ENCODE measurements around the gene TH. TPM values are rescaled to one million over a fixed set of nuclear protein-coding genes. Genes with fewer than 3 reads are reported as not detected.

Gene TH
- polyA plus RNA-seq, 1 donor from 2014 or later = 3.6 TPM

DNA sequence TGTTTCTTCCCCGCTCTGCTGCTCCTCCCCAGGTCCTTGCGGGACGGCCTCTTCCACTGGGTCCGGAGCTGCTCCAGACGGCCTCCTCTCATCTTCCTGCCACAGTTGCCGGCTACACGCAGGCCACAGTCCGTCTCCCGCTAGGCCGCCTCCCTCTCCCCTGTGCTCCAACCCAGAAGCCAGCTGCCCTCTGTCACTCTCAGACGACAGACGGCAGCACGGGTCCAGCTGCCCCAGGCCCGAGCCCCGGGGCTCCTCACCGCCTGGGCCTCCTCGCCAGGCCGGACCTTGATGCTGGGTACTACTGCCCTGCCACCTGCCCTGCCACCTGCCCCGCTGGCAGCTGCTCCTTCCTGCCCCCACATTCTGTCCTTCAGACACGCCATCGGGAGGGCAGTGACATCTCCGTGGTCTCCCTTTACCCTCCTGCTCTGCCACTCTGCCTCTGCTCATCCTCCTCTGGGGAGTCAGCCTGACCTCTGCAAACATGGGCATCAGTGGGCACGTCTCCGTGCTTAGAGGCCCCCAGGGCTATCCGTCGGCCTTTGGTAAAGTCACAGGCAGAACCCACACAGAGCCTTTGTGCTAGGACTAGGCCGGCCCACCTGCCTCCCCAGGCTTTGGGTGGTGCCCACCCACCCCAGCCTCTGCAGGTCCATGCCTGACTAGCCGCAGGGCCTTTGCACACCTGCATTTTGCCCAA, 43.1 kb upstream of the TH start:
- H2AFZ ChIP-seq (ENCODE audit: low read depth, low read length) = no peak overlapping the region
- H3K36me3 ChIP-seq (ENCODE audit: insufficient read depth, low read length) = no peaks in the 10 kb centered on the region
- H3K4me3 ChIP-seq (ENCODE audit: low read length) = no peak overlapping the region
- no peak overlapping the region for H3K9ac ChIP-seq (ENCODE audit: low read length)
- no peak overlapping the region for H3K27ac ChIP-seq (ENCODE audit: low read length)
- H3K4me2 ChIP-seq (ENCODE audit: low read length) = no peak overlapping the region
- no peaks in the 10 kb centered on the region for H3K79me2 ChIP-seq (replicated peaks; ENCODE audit: insufficient read depth, low read length)
- no peaks in the 10 kb centered on the region for H3K27me3 ChIP-seq (ENCODE audit: insufficient read depth, low read depth, low read length)
- H3F3A ChIP-seq (ENCODE audit: insufficient read depth, low read length, poor library complexity, severe bottlenecking) = no peaks in the 10 kb centered on the region
- TF ChIP-seq EZH2 (IDR thresholded peaks at IDR 0.05; ENCODE audit: borderline replicate concordance, insufficient read depth, low read length, poor library complexity, severe bottlenecking) = no peak
- no peak for TF ChIP-seq CTCF (IDR thresholded peaks at IDR 0.05; ENCODE audit: poor library complexity, severe bottlenecking)
- TF ChIP-seq, protein P1, sequence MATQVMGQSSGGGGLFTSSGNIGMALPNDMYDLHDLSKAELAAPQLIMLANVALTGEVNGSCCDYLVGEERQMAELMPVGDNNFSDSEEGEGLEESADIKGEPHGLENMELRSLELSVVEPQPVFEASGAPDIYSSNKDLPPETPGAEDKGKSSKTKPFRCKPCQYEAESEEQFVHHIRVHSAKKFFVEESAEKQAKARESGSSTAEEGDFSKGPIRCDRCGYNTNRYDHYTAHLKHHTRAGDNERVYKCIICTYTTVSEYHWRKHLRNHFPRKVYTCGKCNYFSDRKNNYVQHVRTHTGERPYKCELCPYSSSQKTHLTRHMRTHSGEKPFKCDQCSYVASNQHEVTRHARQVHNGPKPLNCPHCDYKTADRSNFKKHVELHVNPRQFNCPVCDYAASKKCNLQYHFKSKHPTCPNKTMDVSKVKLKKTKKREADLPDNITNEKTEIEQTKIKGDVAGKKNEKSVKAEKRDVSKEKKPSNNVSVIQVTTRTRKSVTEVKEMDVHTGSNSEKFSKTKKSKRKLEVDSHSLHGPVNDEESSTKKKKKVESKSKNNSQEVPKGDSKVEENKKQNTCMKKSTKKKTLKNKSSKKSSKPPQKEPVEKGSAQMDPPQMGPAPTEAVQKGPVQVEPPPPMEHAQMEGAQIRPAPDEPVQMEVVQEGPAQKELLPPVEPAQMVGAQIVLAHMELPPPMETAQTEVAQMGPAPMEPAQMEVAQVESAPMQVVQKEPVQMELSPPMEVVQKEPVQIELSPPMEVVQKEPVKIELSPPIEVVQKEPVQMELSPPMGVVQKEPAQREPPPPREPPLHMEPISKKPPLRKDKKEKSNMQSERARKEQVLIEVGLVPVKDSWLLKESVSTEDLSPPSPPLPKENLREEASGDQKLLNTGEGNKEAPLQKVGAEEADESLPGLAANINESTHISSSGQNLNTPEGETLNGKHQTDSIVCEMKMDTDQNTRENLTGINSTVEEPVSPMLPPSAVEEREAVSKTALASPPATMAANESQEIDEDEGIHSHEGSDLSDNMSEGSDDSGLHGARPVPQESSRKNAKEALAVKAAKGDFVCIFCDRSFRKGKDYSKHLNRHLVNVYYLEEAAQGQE (IDR thresholded peaks at IDR 0.05; ENCODE audit: borderline replicate concordance) = no peak
- no peak for TF ChIP-seq TAF1 (IDR thresholded peaks at IDR 0.05; ENCODE audit: low read depth)
- no peak for TF ChIP-seq POLR2AphosphoS5 (IDR thresholded peaks at IDR 0.05)
- no peak for TF ChIP-seq EP300 (conservative IDR thresholded peaks at IDR 0.05; ENCODE audit: poor library complexity, severe bottlenecking)
- no peak for TF ChIP-seq SMC3 (conservative IDR thresholded peaks at IDR 0.05; ENCODE audit: poor library complexity)
- TF ChIP-seq RAD21 (conservative IDR thresholded peaks at IDR 0.05) = no peak
- TF ChIP-seq MXI1 (conservative IDR thresholded peaks at IDR 0.05; ENCODE audit: poor library complexity, severe bottlenecking) = no peak
- H3K9me2 ChIP-seq (ENCODE audit: insufficient read depth, low read length) = no peaks in the 10 kb centered on the region
- no peaks in the 10 kb centered on the region for H3K9me3 ChIP-seq (ENCODE audit: low read length)
- no peaks in the 10 kb centered on the region for H4K20me1 ChIP-seq (ENCODE audit: insufficient read depth)

- Histone ChIP-seq H2AFZ (ENCODE audit: low read depth, low read length) (no peak overlapping the region), H3K9me3 (ENCODE audit: low read length) (no peaks in the 10 kb centered on the region), H3K36me3 (ENCODE audit: insufficient read depth, low read length) (no peaks in the 10 kb centered on the region), H4K20me1 (ENCODE audit: insufficient read depth) (no peaks in the 10 kb centered on the region), H3K27ac (ENCODE audit: low read length) (no peak overlapping the region), H3K9me2 (ENCODE audit: insufficient read depth, low read length) (no peaks in the 10 kb centered on the region), H3K9ac (ENCODE audit: low read length) (no peak overlapping the region), H3K79me2 (replicated peaks; ENCODE audit: insufficient read depth, low read length) (no peaks in the 10 kb centered on the region), H3K4me3 (ENCODE audit: low read length) (no peak overlapping the region), H3K27me3 (ENCODE audit: insufficient read depth, low read depth, low read length) (no peaks in the 10 kb centered on the region), H3K4me2 (ENCODE audit: low read length) (no peak overlapping the region), H3F3A (ENCODE audit: insufficient read depth, low read length, poor library complexity, severe bottlenecking) (no peaks in the 10 kb centered on the region)
- TF ChIP-seq EZH2 (IDR thresholded peaks at IDR 0.05; ENCODE audit: borderline replicate concordance, insufficient read depth, low read length, poor library complexity, severe bottlenecking) = no peak
- no peak for TF ChIP-seq POLR2AphosphoS5 (IDR thresholded peaks at IDR 0.05)
- TF ChIP-seq MXI1 (conservative IDR thresholded peaks at IDR 0.05; ENCODE audit: poor library complexity, severe bottlenecking) = no peak
- no peak for TF ChIP-seq EP300 (conservative IDR thresholded peaks at IDR 0.05; ENCODE audit: poor library complexity, severe bottlenecking)
- TF ChIP-seq SMC3 (conservative IDR thresholded peaks at IDR 0.05; ENCODE audit: poor library complexity) = no peak
- TF ChIP-seq, protein P1 (IDR thresholded peaks at IDR 0.05; ENCODE audit: borderline replicate concordance) = no peak
- TF ChIP-seq RAD21 (conservative IDR thresholded peaks at IDR 0.05) = no peak
- no peak for TF ChIP-seq TAF1 (IDR thresholded peaks at IDR 0.05; ENCODE audit: low read depth)
- TF ChIP-seq CTCF (IDR thresholded peaks at IDR 0.05; ENCODE audit: poor library complexity, severe bottlenecking) = no peak
Observed at GRCh38 chr11:2213890-2214526, 42.4 kb upstream of the TH start.
